HG03159 (cell line): ENCODE data around the gene SLC6A13.
"Not testable (repeated sequence)": the region's sequence is repeated elsewhere in the genome, so short reads cannot be mapped to it uniquely, and the experiment has no call there.

Source experiments
- ATAC-seq: cut with Tn5 transposase; IDR thresholded peaks from one replicate; pipeline ENCODE4 v1.9.1; 2021; ENCODE audit warnings: mild to moderate bottlenecking, moderate library complexity; ENCODE audit not compliant: unreplicated experiment

Gene SLC6A13

DNA sequence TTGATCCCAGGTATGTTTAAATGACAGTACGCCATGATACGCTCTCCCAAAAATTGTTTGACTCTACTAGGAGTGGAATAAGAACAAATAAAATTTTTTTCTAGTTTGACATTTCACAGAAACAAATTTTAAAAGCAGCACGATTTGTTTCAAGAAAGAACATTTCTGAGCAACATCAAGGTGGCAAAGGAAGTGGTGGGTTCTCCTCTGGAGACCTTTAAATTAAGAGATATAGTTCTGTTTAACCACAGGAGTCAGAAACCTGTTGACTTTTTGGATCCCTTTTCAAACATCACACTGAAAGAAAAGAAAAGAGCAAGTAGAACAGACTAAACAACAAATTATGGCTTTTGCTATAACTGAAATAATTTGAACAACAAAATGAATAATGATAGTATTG, 2.5 kb upstream of the SLC6A13 start:
- ATAC-seq, result no peak

DNA sequence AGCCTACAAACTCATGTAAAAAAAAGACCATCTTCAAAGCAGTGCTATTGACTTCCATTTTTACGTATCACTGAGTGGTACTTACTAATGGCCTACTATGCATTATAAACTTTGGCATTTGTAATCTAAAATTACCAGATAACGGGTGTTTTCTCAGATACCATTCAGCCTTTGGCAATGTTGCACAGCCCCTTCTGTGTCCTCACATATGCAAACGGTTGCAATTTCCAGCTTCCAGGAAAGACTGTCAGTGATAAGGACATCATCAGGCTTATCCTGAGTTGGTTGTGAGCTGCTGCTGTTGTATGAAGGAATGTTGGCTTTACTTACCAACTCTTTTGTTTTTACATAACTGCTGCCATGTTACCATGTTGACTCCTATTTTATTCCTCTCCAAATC, 1.6 kb upstream of the SLC6A13 start:
- ATAC-seq, result no peak

DNA sequence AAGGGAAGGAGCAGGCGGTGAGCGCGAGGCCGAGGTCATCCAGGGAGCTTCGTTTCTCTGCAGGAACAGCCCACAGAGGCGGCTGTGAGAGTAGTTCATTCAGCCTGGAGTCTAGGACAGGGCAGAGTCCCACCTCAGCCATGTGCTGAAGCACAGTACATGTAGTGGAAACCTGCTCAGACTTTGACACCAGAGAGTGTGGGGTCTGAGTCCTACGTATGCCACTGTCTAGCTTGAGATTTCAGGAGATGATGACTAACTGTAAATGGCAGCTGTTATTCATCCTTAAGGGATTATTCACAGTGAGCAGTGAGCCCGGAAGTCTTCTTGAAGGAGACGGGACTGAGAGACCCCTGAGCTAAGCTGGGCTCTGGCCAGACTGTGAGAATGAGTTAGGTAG, 938 bp upstream of the SLC6A13 start:
- ATAC-seq, result no peak

DNA sequence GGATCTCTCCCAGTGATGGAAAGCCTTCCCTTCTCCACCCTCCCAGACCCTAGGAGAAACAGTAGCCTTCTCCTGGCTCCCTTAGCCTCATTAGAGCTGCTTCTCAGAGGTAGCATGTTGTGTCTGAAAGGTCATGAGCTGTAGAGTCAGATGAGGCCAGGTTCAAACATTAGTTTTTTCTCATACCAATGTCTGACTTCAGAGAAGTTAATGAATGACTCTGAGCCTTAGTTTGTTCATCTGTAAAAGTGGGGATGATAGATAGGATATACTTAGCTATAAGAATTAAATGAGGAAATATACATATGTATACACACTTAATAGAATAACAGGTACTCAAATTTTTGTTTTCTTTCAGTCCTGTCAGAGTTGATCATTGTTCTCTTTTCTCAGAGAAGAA, 523 bp downstream of the SLC6A13 start:
- ATAC-seq, result no peak

- no peak for ATAC-seq
These were observed 4.9 kb downstream of the SLC6A13 start for GRCh38 chr12:257521-258321.

GRCh38 chr12:256958-257357, 5.7 kb downstream of the SLC6A13 start:
- no peak for ATAC-seq

DNA sequence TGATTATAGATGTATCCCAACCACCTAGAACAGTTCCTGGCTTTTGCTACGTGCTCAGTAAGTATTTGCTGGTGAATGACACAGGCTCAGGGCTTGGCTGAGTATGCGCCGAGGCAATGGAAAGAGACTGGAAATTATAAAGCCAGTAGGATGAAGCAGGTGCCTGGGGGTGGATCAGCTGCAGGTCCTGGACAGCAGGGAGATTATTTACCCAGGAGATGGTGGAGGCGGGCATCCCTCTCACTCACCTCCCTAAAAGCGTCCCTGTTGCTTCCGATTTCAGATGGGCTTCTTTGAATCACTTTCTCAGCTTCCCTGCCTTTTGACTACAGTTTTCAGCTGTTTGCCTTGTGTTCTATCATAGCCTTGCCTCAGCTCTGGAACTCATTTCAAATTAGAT, 6.4 kb downstream of the SLC6A13 start:
- ATAC-seq, result no peak

GRCh38 chr12:254912-255311, 7.7 kb downstream of the SLC6A13 start:
- no peak for ATAC-seq

- ATAC-seq, result no peak
These were observed 8.6 kb downstream of the SLC6A13 start for GRCh38 chr12:254039-254438.

DNA sequence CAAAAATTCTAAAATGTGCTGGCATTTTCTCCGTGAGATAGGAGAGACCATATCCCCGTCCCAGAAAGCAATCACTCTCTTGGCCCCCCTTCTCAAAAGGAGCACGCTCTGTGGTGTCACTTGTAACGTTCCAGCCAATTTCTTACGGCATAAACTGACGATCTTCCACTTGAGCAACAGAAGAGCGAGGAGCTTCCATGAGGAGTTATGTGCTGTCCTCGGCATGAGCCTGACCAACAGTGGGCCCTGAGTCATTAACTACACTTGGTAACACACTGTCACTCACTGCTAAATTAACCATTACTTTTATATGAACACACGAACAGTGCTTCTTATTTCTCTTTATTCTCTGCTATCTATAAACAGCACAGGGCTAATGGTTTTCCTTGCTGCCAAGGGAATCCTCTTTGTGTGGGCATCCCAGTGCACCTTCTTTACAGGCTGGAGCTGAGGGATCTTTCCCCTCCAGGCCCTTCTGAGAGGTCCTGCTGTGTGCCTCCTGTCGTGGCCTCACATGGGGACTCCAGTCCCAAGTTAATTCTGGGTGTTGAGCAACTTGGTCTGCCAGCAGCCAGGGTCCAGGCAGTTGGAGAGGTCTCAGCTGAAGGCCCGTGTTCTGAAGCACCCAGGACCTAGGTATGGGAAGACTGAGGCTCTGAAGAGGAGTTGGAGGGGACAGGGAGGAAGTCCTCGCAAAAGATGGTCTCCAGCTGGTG, 9.4 kb downstream of the SLC6A13 start:
- no peak for ATAC-seq

- ATAC-seq, result no peak
These were observed 10.0 kb downstream of the SLC6A13 start for GRCh38 chr12:252636-253035.

DNA sequence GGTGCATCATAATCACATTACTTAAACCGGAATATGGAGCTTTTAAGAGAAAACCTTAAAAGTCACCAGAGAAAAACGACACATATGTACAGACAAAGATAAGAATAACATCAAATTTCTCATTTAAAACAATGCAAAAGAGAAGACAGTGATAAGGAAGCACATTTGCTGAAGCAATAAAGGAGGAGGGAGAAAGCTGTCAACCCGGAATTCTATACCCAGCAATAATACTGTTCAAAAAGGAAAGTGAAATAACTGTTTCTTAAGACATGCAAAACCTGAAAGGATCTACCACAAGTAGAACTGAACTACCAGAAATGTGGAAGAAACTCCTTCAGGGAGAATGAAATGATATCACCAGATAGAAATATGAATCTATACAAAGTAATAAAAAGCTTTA, 15.4 kb downstream of the SLC6A13 start:
- no peak for ATAC-seq

DNA sequence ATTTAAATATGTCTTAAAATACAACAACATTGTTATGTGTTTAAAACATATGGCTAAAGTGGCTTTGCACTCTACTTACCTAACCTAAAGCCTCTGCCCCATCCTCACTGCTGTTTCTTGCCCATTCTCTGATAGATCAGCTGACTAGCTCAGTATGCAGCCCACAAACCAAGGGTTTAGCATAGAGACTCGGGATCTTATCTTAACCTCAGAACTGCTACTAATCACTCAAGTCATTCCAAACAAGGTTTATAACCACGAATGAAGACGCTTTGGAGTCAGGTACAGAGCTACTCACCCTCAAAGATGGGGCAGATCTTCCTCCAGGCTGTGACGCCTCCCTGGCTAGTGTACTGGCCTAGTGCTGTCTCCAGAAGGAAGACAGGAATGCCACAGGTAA, 19.3 kb downstream of the SLC6A13 start:
- no peak for ATAC-seq

GRCh38 chr12:242496-242895, 20.1 kb downstream of the SLC6A13 start:
- ATAC-seq, result no peak

DNA sequence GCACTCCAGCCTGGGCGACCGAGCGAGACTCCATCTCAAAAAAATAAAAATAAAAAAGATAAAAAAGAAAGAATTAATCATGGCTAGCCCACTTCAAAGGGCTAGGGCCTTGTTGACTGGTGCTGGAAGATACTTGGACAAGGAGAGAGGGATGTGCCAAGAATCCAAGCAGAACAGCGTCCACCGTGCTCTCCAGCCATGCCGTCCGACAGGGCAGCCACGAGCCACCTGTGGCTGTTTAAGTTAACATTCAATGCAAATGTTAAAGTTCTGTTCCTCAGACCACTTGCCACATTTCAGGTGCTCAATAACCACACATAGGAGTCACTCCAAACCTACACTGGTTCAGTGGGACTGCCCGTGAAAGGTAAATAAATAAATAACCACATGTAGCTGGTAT, 21.4 kb downstream of the SLC6A13 start:
- no peak for ATAC-seq

DNA sequence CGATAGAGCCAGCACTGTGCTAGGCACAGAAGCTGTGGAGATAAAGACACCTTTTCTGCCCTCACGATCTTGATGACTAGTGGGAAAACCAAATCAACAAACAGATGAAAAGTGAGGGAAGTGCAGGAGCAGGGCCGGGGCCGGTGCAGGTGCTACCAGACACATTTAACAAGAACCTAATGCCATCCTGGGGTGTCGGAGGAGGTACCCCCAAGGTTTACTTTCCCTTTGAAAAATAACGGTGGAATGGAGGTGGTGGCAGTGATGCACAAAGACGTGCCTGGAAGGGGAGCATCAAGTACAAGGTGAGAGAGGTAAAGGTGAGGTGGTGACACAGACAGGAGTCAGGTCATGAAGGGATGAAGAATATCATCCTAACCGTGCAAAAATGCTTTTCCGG, 22.1 kb downstream of the SLC6A13 start:
- ATAC-seq, result no peak

- ATAC-seq, result no peak
These were observed 23.8 kb downstream of the SLC6A13 start for GRCh38 chr12:238736-239398.

DNA sequence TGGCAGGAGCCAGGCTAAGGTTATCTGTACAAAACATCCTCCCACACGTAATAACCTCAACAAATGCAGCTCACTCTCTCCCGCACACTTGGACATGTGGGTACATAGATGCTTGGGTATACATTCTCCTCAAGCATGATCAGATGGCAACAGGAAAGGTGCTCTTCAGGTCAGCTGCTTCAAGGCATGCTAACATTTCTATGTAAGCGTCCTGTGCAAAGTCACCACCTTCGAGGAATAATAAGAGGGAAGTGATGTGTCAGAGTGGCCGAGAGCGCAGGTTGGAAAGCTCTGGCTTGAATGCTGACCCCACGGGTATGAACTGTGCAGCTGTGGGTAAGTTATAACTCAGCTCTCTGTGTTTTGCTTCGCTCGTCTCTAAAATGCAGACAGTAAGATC, 24.5 kb downstream of the SLC6A13 start:
- ATAC-seq, result no peak

GRCh38 chr12:237026-237815, 25.4 kb downstream of the SLC6A13 start:
- ATAC-seq, result no peak

DNA sequence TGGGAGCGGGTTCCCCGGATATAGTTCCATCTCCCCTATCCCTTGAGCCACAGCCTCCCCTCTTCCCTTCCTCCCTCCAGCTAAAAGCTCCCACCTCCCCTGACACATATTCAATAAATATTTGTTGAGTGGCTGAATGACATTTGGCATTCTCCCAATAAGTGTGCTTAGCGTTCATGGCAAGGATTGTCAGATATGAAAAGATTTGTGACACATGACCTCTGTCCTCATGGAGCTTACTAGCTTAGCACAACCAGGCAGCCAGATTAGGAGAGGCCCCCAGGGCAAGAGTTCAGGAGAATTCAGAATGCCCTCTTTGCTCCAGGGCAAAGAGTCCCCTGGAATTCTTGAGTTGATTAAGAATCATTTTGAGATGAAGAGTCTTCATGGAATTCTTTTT, 26.2 kb downstream of the SLC6A13 start:
- ATAC-seq, result no peak

- ATAC-seq, result not testable (repeated sequence)
These were observed 26.7 kb downstream of the SLC6A13 start for GRCh38 chr12:235967-236366.
